A549 (cell line): ENCODE measurements around the gene NR2C2.

Experiments used
- BHLHE40 ChIP-seq: IDR thresholded peaks from 2 replicates; pipeline ENCODE4 v1.6.1; 2012; ENCODE audit warnings: low read depth, low read length, inconsistent platforms
- CEBPB ChIP-seq, 2 experiments: fragments of >200 bp in 1 of 2; sonication (Bioruptor Twin) in 1 of 2; formaldehyde crosslinking in 1 of 2; IDR thresholded peaks; 2 replicates each; pipeline ENCODE4 v1.6.1; 2012 to 2016
- CHD4 ChIP-seq: fragments of 200-600 bp; sonication (generic); IDR thresholded peaks from 2 replicates; pipeline ENCODE4 v1.6.1; 2016; ENCODE audit warnings: antibody characterized with exemption, mild to moderate bottlenecking, borderline replicate concordance
- CTCF ChIP-seq: fragments of >200 bp; sonication (Bioruptor Twin); formaldehyde crosslinking; IDR thresholded peaks from 3 replicates; pipeline ENCODE4 v1.5.1; 2016
- ESRRA ChIP-seq: fragments of 150-350 bp; IDR thresholded peaks from 2 replicates; pipeline ENCODE4 v1.6.1; 2014; ENCODE audit warnings: mild to moderate bottlenecking, low read length, borderline replicate concordance
- FOSL2 ChIP-seq, 2 experiments: fragments of 450-650 bp in 1 of 2; fragments of >200 bp in 1 of 2; sonication (Bioruptor Twin) in 1 of 2; formaldehyde crosslinking; IDR thresholded peaks; 2 replicates each; pipeline versions ENCODE4 v1.5.0 to v1.6.1; 2016 to 2020; ENCODE audit warnings: mild to moderate bottlenecking in 1 of 2, moderate library complexity in 1 of 2
- HDAC2 ChIP-seq: fragments of 200-600 bp; sonication (generic); IDR thresholded peaks from 2 replicates; pipeline ENCODE4 v1.6.1; 2016
- MAFK ChIP-seq: fragments of 450-650 bp; IDR thresholded peaks from 2 replicates; pipeline ENCODE4 v1.6.1; 2014; ENCODE audit not compliant: partially characterized antibody
- MAX ChIP-seq: IDR thresholded peaks from 2 replicates; pipeline ENCODE4 v1.6.1; 2012
- MYC ChIP-seq: IDR thresholded peaks from 2 replicates; pipeline ENCODE4 v1.6.1; 2012; ENCODE audit warnings: mild to moderate bottlenecking, inconsistent platforms, low read length, improper control_type of control experiment, borderline replicate concordance
- NFE2L2 ChIP-seq: fragments of 150-350 bp; conservative IDR thresholded peaks from 2 replicates; pipeline ENCODE4 v1.6.1; 2014; ENCODE audit warnings: low read length
- PBX3 ChIP-seq: IDR thresholded peaks from 2 replicates; pipeline ENCODE4 v1.6.1; 2012
- REST ChIP-seq: fragments of 200-600 bp; sonication (generic); IDR thresholded peaks from 2 replicates; pipeline ENCODE4 v1.6.1; 2016; ENCODE audit warnings: antibody characterized with exemption, mild to moderate bottlenecking, moderate library complexity
- ZC3H11A ChIP-seq: fragments of 450-650 bp; IDR thresholded peaks from 2 replicates; pipeline ENCODE4 v1.6.1; 2014; ENCODE audit warnings: antibody characterized with exemption, mild to moderate bottlenecking

- TF ChIP-seq REST (no peak), MYC (no peak), BHLHE40 (no peak), CTCF (no peak), NFE2L2 (no peak), CEBPB (IDR thresholded peaks at IDR 0.05) (no peak), PBX3 (no peak), MAX (no peak), ZC3H11A (no peak), MAFK (no peak), HDAC2 (no peak), ESRRA (no peak), FOSL2 (IDR thresholded peaks at IDR 0.05) (no peak), FOSL2 (CRISPR knock-in tag; IDR thresholded peaks at IDR 0.05) (no peak), CHD4 (no peak)
These were observed 1.2 kb downstream of the NR2C2 start for GRCh38 chr3:14948609-14949038.
